ENCODE data around the gene CYREN. TPM values are rescaled to one million over a fixed set of nuclear protein-coding genes. Genes with fewer than 3 reads are reported as not detected.

Gene CYREN
- total RNA-seq, 1 donor from 2014 or later: 80.3 TPM

- peak overlapping the region; percentile 35 for H3K4me3 ChIP-seq (ENCODE audit: low read depth, low read length)
- no peak for TF ChIP-seq CTCF (conservative IDR thresholded peaks at IDR 0.05; ENCODE audit: low read depth, low read length)
- DNase-seq (ENCODE audit: low read depth): no peak
Measured at GRCh38 chr7:135205850-135206249, 35.3 kb upstream of the CYREN start.

DNA sequence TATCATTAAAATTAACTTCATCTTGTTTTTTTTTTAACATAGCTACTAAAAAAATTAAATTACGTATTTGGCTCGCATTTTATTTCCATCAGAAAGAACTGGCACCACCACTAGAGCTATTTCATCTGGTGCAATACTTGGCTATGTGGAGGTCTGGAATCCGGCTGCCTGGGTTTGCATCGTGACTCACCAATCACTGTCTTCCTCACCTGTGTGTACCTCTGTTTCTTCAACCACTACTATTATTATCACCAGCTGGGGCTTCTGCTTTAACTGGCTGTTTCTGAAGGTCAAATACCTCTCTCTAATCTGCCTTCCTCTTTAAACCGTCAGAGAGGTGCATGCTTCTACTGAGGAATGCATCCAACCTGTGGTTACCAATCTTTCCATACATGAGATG lies 34.4 kb upstream of the CYREN start:
- TF ChIP-seq CTCF (conservative IDR thresholded peaks at IDR 0.05; ENCODE audit: low read depth, low read length): no peak
- no peak for DNase-seq (ENCODE audit: low read depth)

GRCh38 chr7:135204341-135204749 lies 33.8 kb upstream of the CYREN start:
- no peak for TF ChIP-seq CTCF (conservative IDR thresholded peaks at IDR 0.05; ENCODE audit: low read depth, low read length)
- H3K4me3 ChIP-seq (ENCODE audit: low read depth, low read length): peak overlapping the region; percentile 61
- DNase-seq (ENCODE audit: low read depth): no peak

More for the DNA sequence above, 34.4 kb upstream of the CYREN start:
- H3K4me3 ChIP-seq (ENCODE audit: low read depth, low read length): peak overlapping the region; percentile 35

DNA sequence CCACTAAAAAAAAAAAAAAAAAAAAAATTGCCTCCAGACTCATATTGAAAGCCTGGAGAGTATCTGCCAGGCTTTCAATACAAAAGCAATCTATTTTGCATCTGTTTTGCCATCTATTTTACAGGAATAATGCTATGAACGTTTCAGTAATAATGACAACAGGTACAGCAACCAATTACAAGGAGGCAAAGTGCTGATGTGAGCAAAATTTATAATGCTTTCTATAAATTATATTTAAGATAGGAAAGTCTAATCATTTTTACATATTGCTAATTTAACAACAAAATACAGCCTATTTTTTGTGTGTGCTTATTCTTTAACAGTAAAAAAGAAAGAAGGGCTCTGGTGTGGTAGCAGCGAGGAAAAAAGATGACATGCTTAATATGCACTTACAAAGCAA lies 30.8 kb upstream of the CYREN start:
- peak overlapping the region; percentile 61 for H3K4me3 ChIP-seq (ENCODE audit: low read depth, low read length)
- no peak for DNase-seq (ENCODE audit: low read depth)
- no peak for TF ChIP-seq CTCF (conservative IDR thresholded peaks at IDR 0.05; ENCODE audit: low read depth, low read length)

DNA sequence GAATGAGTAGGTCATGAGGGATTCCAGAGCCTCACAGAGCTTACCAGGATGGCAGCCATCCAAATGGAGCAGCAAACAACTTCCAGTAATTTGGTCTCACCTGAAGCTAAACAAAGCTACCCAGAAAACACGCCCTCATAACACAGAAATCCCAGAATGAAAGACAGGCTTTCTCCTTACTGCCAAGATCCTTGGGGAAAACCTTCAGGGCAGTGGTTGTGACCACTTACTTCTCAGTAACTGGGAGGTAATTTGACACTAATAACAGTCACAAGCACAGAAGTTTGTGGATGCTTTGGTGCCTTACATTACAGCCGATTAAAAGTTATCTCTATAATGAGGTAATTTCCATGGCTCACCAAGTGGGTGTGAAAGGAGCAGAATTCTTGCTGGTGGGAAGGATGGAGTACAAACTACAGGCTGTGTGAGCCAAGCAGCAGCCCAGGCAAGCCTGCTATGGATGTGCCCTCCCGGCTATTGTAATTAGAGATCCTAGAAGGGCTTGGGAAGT lies 30.4 kb upstream of the CYREN start:
- no peak for DNase-seq (ENCODE audit: low read depth)
- TF ChIP-seq CTCF (conservative IDR thresholded peaks at IDR 0.05; ENCODE audit: low read depth, low read length): no peak
- peak overlapping the region; percentile 61 for H3K4me3 ChIP-seq (ENCODE audit: low read depth, low read length)

- DNase-seq (ENCODE audit: low read depth): no peak
- TF ChIP-seq CTCF (conservative IDR thresholded peaks at IDR 0.05; ENCODE audit: low read depth, low read length): no peak
- no peak overlapping the region for H3K4me3 ChIP-seq (ENCODE audit: low read depth, low read length)
Measured at GRCh38 chr7:135199439-135199838, 28.9 kb upstream of the CYREN start.

- H3K4me3 ChIP-seq (ENCODE audit: low read depth, low read length): no peak overlapping the region
- DNase-seq (ENCODE audit: low read depth): no peak
- no peak for TF ChIP-seq CTCF (conservative IDR thresholded peaks at IDR 0.05; ENCODE audit: low read depth, low read length)
Measured at GRCh38 chr7:135197906-135198655, 27.6 kb upstream of the CYREN start.
